DOHH2 (cell line): Measurements from ENCODE around the gene ERFE.

ENCODE experiments used
- H3F3A ChIP-seq: fragments of 200-600 bp; sonication (generic), shearing (Covaris generic); 2 replicates; pipeline ENCODE4 v1.6.0; 2016; ENCODE audit warnings: antibody characterized with exemption, mild to moderate bottlenecking; ENCODE audit not compliant: control insufficient read depth, insufficient read depth
- H3K27ac ChIP-seq: fragments of 200-600 bp; sonication (generic); 2 replicates; pipeline ENCODE4 v1.5.1; 2014; ENCODE audit warnings: low read depth, mild to moderate bottlenecking, low read length, moderate library complexity
- H3K27me3 ChIP-seq: fragments of 200-600 bp; sonication (generic); 2 replicates; pipeline ENCODE4 v1.6.1; 2014; ENCODE audit warnings: mild to moderate bottlenecking, low read length, mixed read lengths; ENCODE audit not compliant: control insufficient read depth
- H3K36me3 ChIP-seq: fragments of 200-600 bp; sonication (generic); 2 replicates; pipeline ENCODE4 v1.6.1; 2014; ENCODE audit warnings: mild to moderate bottlenecking, low read length, moderate library complexity, mixed read lengths; ENCODE audit not compliant: control insufficient read depth
- H3K4me1 ChIP-seq: fragments of 200-600 bp; sonication (generic); 2 replicates; pipeline ENCODE4 v1.6.1; 2014; ENCODE audit warnings: mild to moderate bottlenecking, low read length, mixed read lengths; ENCODE audit not compliant: control insufficient read depth
- H3K4me2 ChIP-seq: fragments of 200-600 bp; sonication (generic); 2 replicates; pipeline ENCODE4 v1.6.0; 2014; ENCODE audit warnings: mild to moderate bottlenecking, low read length, moderate library complexity
- H3K4me3 ChIP-seq: fragments of 200-600 bp; sonication (generic); 2 replicates; pipeline ENCODE4 v1.5.1; 2014; ENCODE audit warnings: mild to moderate bottlenecking, low read length, mixed read lengths
- H3K79me2 ChIP-seq: fragments of 200-600 bp; sonication (generic); 2 replicates; pipeline ENCODE4 v1.6.1; 2014; ENCODE audit warnings: mild to moderate bottlenecking, low read length, mixed read lengths; ENCODE audit not compliant: control insufficient read depth
- H3K9me2 ChIP-seq: fragments of 200-600 bp; sonication (generic); replicated peaks from 2 replicates; pipeline ENCODE4 v1.6.1; 2014; ENCODE audit warnings: mild to moderate bottlenecking, low read length, mixed read lengths; ENCODE audit not compliant: control insufficient read depth
- H3K9me3 ChIP-seq: fragments of 200-600 bp; sonication (generic); 2 replicates; pipeline ENCODE4 v1.6.1; 2014; ENCODE audit warnings: antibody characterized with exemption, low read length, mixed read lengths; ENCODE audit not compliant: control insufficient read depth, insufficient read depth
- H4K20me1 ChIP-seq: fragments of 200-600 bp; sonication (generic); 2 replicates; pipeline ENCODE4 v1.6.0; 2014; ENCODE audit warnings: low read depth, mild to moderate bottlenecking, antibody characterized with exemption, low read length, moderate library complexity; ENCODE audit not compliant: control insufficient read depth, insufficient read depth
- CTCF ChIP-seq: fragments of 200-600 bp; sonication (generic); IDR thresholded peaks from one replicate; pipeline ENCODE4 v1.5.1; 2014; ENCODE audit warnings: antibody characterized with exemption, mild to moderate bottlenecking, low read depth, low read length; ENCODE audit not compliant: poor library complexity, severe bottlenecking
- EZH2phosphoT487 ChIP-seq: fragments of 200-600 bp; sonication (generic); IDR thresholded peaks from 2 replicates; pipeline ENCODE4 v1.6.1; 2017; ENCODE audit warnings: borderline replicate concordance, mild to moderate bottlenecking, antibody characterized with exemption, low read length, moderate library complexity, mixed read lengths

Gene ERFE

DNA sequence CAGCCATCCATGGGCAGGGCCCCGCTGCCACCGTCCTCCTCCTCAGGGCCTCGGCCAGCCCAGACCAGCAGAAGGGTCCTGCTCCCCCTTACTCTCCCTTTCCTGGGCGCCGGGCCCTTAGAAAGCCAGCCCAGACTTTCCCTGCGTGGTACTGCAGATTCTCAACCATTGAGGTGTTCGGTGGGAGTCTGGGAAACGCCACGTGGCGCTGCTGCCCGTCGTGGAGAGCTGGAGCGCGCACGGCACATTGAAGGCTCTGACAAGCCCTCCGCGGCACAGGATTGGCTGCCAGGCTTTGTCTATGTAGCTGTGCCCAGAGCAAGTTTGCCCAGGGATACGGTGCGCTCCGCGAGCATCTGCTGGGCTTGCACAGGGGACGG, 30.7 kb upstream of the ERFE start:
- H3K9me2 ChIP-seq, result no peaks in the 10 kb centered on the region

DNA sequence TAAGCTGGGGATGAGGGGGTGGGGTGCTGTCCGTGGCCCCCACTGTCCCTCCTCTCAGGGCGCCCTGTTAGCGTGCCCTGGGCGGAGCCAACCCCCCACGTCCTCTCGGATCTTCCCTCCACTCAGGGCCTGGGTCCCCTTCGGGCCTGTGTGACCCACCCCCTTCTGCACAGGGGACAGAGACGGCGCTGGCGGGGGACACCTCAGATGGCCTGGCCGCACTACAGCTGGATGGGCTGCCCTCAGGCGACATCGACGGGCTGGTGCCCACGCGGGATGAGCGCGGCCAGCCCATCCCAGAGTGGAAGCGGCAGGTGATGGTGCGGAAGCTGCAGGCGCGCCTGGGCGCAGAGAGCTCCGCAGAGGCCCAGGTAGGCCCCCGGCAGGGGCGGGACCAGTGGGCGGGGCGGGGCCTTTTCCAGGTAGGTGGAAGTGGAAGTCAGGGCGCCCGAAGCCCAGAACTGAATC, 30.2 kb upstream of the ERFE start:
- no peak overlapping the region for H3K4me3 ChIP-seq
- no peaks in the 10 kb centered on the region for H3K9me2 ChIP-seq
- H3K9me3 ChIP-seq, result peaks cover 7% of the 10 kb centered on the region; the same call in 1 of the 2 replicates
- peaks cover 2% of the 10 kb centered on the region; the same call in 1 of the 2 replicates for H4K20me1 ChIP-seq
- no peak overlapping the region for H3K27ac ChIP-seq
- H3K4me2 ChIP-seq, result no peak overlapping the region
- TF ChIP-seq CTCF (no peak), EZH2phosphoT487 (no peak)
- no peaks in the 10 kb centered on the region for H3K4me1 ChIP-seq
- H3K36me3 ChIP-seq, result no peaks in the 10 kb centered on the region
- no peaks in the 10 kb centered on the region for H3K79me2 ChIP-seq
- H3K27me3 ChIP-seq, result no peaks in the 10 kb centered on the region
- H3F3A ChIP-seq, result no peaks in the 10 kb centered on the region

More for the DNA sequence above, 30.7 kb upstream of the ERFE start:
- Histone ChIP-seq H3F3A (no peaks in the 10 kb centered on the region), H3K4me1 (no peaks in the 10 kb centered on the region), H3K4me2 (no peak overlapping the region), H4K20me1 (peaks cover 2% of the 10 kb centered on the region; the same call in 1 of the 2 replicates), H3K36me3 (no peaks in the 10 kb centered on the region), H3K27ac (no peak overlapping the region), H3K79me2 (no peaks in the 10 kb centered on the region), H3K9me3 (peaks cover 7% of the 10 kb centered on the region; the same call in 1 of the 2 replicates), H3K4me3 (no peak overlapping the region), H3K27me3 (no peaks in the 10 kb centered on the region)
- TF ChIP-seq EZH2phosphoT487, result no peak
- TF ChIP-seq CTCF, result no peak

DNA sequence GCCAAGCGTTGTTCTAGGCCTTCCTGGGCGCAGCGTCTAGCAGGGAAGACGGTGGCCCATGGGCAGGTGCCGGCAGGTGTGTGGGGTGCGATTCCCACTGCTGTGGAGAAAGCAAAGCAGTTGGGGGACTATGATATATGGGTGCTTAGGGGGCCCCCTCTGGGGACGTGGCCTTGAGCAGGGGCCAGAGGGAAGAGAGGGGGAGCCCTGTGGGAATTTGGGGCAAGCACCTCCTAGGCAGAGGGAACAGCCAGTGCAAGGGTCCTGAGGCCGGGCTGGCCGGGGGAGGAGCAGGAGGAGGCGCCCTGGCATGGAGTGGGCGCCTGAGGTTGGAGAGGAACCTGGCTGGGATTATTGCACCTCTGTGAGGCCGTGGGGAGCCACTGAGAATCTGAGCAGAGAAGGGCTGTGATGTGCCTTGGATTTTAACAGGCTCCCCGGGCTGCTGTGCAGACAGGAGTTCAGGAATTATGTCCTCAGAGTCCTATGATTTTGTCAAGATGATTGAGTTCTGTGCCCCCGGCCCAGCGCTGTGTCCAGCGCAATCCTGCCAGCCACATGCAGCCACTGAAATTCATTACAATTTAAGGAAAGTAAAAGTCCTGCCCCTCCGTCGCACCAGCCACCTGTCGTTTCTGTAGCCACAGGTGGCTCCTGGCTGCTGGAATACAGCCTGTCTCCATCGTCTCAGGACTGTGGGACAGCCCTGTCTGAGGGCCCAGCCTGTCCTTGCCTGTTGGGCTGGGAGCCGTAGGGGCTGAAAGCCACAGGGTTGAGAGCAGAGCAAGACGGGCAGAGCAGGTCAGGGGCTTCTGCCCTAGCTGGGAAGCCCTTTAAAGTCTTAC, 29.4 kb upstream of the ERFE start:
- peaks cover 2% of the 10 kb centered on the region; the same call in 1 of the 2 replicates for H4K20me1 ChIP-seq
- H3K9me3 ChIP-seq, result peaks cover 7% of the 10 kb centered on the region; the same call in 1 of the 2 replicates
- H3K27ac ChIP-seq, result no peak overlapping the region
- H3K4me1 ChIP-seq, result no peaks in the 10 kb centered on the region
- no peaks in the 10 kb centered on the region for H3K27me3 ChIP-seq
- H3K79me2 ChIP-seq, result no peaks in the 10 kb centered on the region
- no peaks in the 10 kb centered on the region for H3F3A ChIP-seq
- H3K4me3 ChIP-seq, result no peak overlapping the region
- no peak for TF ChIP-seq EZH2phosphoT487
- TF ChIP-seq CTCF, result no peak
- H3K4me2 ChIP-seq, result no peak overlapping the region
- no peaks in the 10 kb centered on the region for H3K9me2 ChIP-seq
- H3K36me3 ChIP-seq, result no peaks in the 10 kb centered on the region
